Measurements from ENCODE around the gene CNTN1.

The CNTN1 gene

GRCh38 chr12:40832668-40833067, 140.4 kb downstream of the CNTN1 start:
- Histone ChIP-seq H3K4me1 (ENCODE audit: control insufficient read depth, insufficient read depth, low read length) (peaks cover 2% of the 10 kb centered on the region; the same call in 1 of the 2 replicates), H3K9me3 (ENCODE audit: control insufficient read depth, insufficient read depth, low read length) (no peaks in the 10 kb centered on the region), H3K4me3 (ENCODE audit: low read length) (no peak overlapping the region), H3K27ac (ENCODE audit: low read length) (no peak overlapping the region), H3K27me3 (ENCODE audit: control insufficient read depth, insufficient read depth, low read length) (no peaks in the 10 kb centered on the region), H3K36me3 (ENCODE audit: control insufficient read depth, insufficient read depth, low read length) (no peaks in the 10 kb centered on the region)
- DNase-seq (ENCODE audit: low read depth, low spot score) = no peak
- WGBS (ENCODE audit: insufficient coverage, insufficient read length) = no CpG with 5 or more reads among the region's 2 CpGs

GRCh38 chr12:40833818-40834217, 141.6 kb downstream of the CNTN1 start:
- no peak for DNase-seq (ENCODE audit: low read depth, low spot score)
- no CpG with 5 or more reads among the region's 2 CpGs for WGBS (ENCODE audit: insufficient coverage, insufficient read length)

GRCh38 chr12:40834321-40834720, 142.1 kb downstream of the CNTN1 start:
- no peak overlapping the region for H3K4me3 ChIP-seq (ENCODE audit: low read length)
- H3K9me3 ChIP-seq (ENCODE audit: control insufficient read depth, insufficient read depth, low read length) = no peaks in the 10 kb centered on the region
- no peaks in the 10 kb centered on the region for H3K4me1 ChIP-seq (ENCODE audit: control insufficient read depth, insufficient read depth, low read length)
- H3K36me3 ChIP-seq (ENCODE audit: control insufficient read depth, insufficient read depth, low read length) = no peaks in the 10 kb centered on the region
- no peaks in the 10 kb centered on the region for H3K27me3 ChIP-seq (ENCODE audit: control insufficient read depth, insufficient read depth, low read length)
- no CpG with 5 or more reads among the region's 5 CpGs for WGBS (ENCODE audit: insufficient coverage, insufficient read length)
- no peak overlapping the region for H3K27ac ChIP-seq (ENCODE audit: low read length)
- no peak for DNase-seq (ENCODE audit: low read depth, low spot score)

More at GRCh38 chr12:40833818-40834217, 141.6 kb downstream of the CNTN1 start:
- Histone ChIP-seq H3K36me3 (ENCODE audit: control insufficient read depth, insufficient read depth, low read length) (no peaks in the 10 kb centered on the region), H3K27me3 (ENCODE audit: control insufficient read depth, insufficient read depth, low read length) (no peaks in the 10 kb centered on the region), H3K27ac (ENCODE audit: low read length) (no peak overlapping the region), H3K9me3 (ENCODE audit: control insufficient read depth, insufficient read depth, low read length) (no peaks in the 10 kb centered on the region), H3K4me3 (ENCODE audit: low read length) (no peak overlapping the region), H3K4me1 (ENCODE audit: control insufficient read depth, insufficient read depth, low read length) (no peaks in the 10 kb centered on the region)

GRCh38 chr12:40837891-40838429, 145.7 kb downstream of the CNTN1 start:
- DNase-seq (ENCODE audit: low read depth, low spot score) = no peak
- Histone ChIP-seq H3K27ac (ENCODE audit: low read length) (no peak overlapping the region), H3K27me3 (ENCODE audit: control insufficient read depth, insufficient read depth, low read length) (no peaks in the 10 kb centered on the region), H3K9me3 (ENCODE audit: control insufficient read depth, insufficient read depth, low read length) (no peaks in the 10 kb centered on the region), H3K4me3 (ENCODE audit: low read length) (no peak overlapping the region), H3K36me3 (ENCODE audit: control insufficient read depth, insufficient read depth, low read length) (no peaks in the 10 kb centered on the region), H3K4me1 (ENCODE audit: control insufficient read depth, insufficient read depth, low read length) (no peaks in the 10 kb centered on the region)
- WGBS (ENCODE audit: insufficient coverage, insufficient read length) = no CpG with 5 or more reads among the region's 6 CpGs

GRCh38 chr12:40843495-40843894, 151.3 kb downstream of the CNTN1 start:
- no peak overlapping the region for H3K27ac ChIP-seq (ENCODE audit: low read length)
- no peak for DNase-seq (ENCODE audit: low read depth, low spot score)
- no peaks in the 10 kb centered on the region for H3K27me3 ChIP-seq (ENCODE audit: control insufficient read depth, insufficient read depth, low read length)
- WGBS (ENCODE audit: insufficient coverage, insufficient read length) = 100% methylated on average over 1 of the region's 3 CpGs
- no peaks in the 10 kb centered on the region for H3K36me3 ChIP-seq (ENCODE audit: control insufficient read depth, insufficient read depth, low read length)
- H3K4me3 ChIP-seq (ENCODE audit: low read length) = no peak overlapping the region
- H3K9me3 ChIP-seq (ENCODE audit: control insufficient read depth, insufficient read depth, low read length) = no peaks in the 10 kb centered on the region
- no peaks in the 10 kb centered on the region for H3K4me1 ChIP-seq (ENCODE audit: control insufficient read depth, insufficient read depth, low read length)

- no CpG with 5 or more reads among the region's 1 CpG for WGBS (ENCODE audit: insufficient coverage, insufficient read length)
- no peak overlapping the region for H3K4me3 ChIP-seq (ENCODE audit: low read length)
- no peaks in the 10 kb centered on the region for H3K36me3 ChIP-seq (ENCODE audit: control insufficient read depth, insufficient read depth, low read length)
- H3K27me3 ChIP-seq (ENCODE audit: control insufficient read depth, insufficient read depth, low read length) = no peaks in the 10 kb centered on the region
- peaks cover 2% of the 10 kb centered on the region; the same call in 1 of the 2 replicates for H3K4me1 ChIP-seq (ENCODE audit: control insufficient read depth, insufficient read depth, low read length)
- H3K27ac ChIP-seq (ENCODE audit: low read length) = no peak overlapping the region
- no peaks in the 10 kb centered on the region for H3K9me3 ChIP-seq (ENCODE audit: control insufficient read depth, insufficient read depth, low read length)
- no peak for DNase-seq (ENCODE audit: low read depth, low spot score)
Observed at GRCh38 chr12:40853221-40853620, 161.0 kb downstream of the CNTN1 start.

- Histone ChIP-seq H3K27ac (ENCODE audit: low read length) (no peak overlapping the region), H3K9me3 (ENCODE audit: control insufficient read depth, insufficient read depth, low read length) (no peaks in the 10 kb centered on the region), H3K4me3 (ENCODE audit: low read length) (no peak overlapping the region), H3K4me1 (ENCODE audit: control insufficient read depth, insufficient read depth, low read length) (peaks cover 2% of the 10 kb centered on the region; the same call in 1 of the 2 replicates), H3K27me3 (ENCODE audit: control insufficient read depth, insufficient read depth, low read length) (no peaks in the 10 kb centered on the region), H3K36me3 (ENCODE audit: control insufficient read depth, insufficient read depth, low read length) (no peaks in the 10 kb centered on the region)
- no CpG with 5 or more reads among the region's 4 CpGs for WGBS (ENCODE audit: insufficient coverage, insufficient read length)
- DNase-seq (ENCODE audit: low read depth, low spot score) = no peak
Observed at GRCh38 chr12:40854604-40855003, 162.4 kb downstream of the CNTN1 start.

GRCh38 chr12:40864891-40865290, 172.7 kb downstream of the CNTN1 start:
- DNase-seq (ENCODE audit: low read depth, low spot score) = no peak
- Histone ChIP-seq H3K36me3 (ENCODE audit: control insufficient read depth, insufficient read depth, low read length) (no peaks in the 10 kb centered on the region), H3K27me3 (ENCODE audit: control insufficient read depth, insufficient read depth, low read length) (no peaks in the 10 kb centered on the region), H3K4me3 (ENCODE audit: low read length) (no peak overlapping the region), H3K4me1 (ENCODE audit: control insufficient read depth, insufficient read depth, low read length) (no peaks in the 10 kb centered on the region), H3K9me3 (ENCODE audit: control insufficient read depth, insufficient read depth, low read length) (no peaks in the 10 kb centered on the region), H3K27ac (ENCODE audit: low read length) (no peak overlapping the region)
- no CpG with 5 or more reads among the region's 1 CpG for WGBS (ENCODE audit: insufficient coverage, insufficient read length)

GRCh38 chr12:40870981-40871380, 178.7 kb downstream of the CNTN1 start:
- H3K9me3 ChIP-seq (ENCODE audit: control insufficient read depth, insufficient read depth, low read length) = no peaks in the 10 kb centered on the region
- H3K27ac ChIP-seq (ENCODE audit: low read length) = no peak overlapping the region

GRCh38 chr12:40874868-40875267, 182.6 kb downstream of the CNTN1 start:
- Histone ChIP-seq H3K36me3 (ENCODE audit: control insufficient read depth, insufficient read depth, low read length) (no peaks in the 10 kb centered on the region), H3K27me3 (ENCODE audit: control insufficient read depth, insufficient read depth, low read length) (no peaks in the 10 kb centered on the region), H3K9me3 (ENCODE audit: control insufficient read depth, insufficient read depth, low read length) (no peaks in the 10 kb centered on the region), H3K4me3 (ENCODE audit: low read length) (no peak overlapping the region), H3K27ac (ENCODE audit: low read length) (no peak overlapping the region), H3K4me1 (ENCODE audit: control insufficient read depth, insufficient read depth, low read length) (no peaks in the 10 kb centered on the region)
- WGBS (ENCODE audit: insufficient coverage, insufficient read length) = no CpG with 5 or more reads among the region's 1 CpG
- no peak for DNase-seq (ENCODE audit: low read depth, low spot score)

More at GRCh38 chr12:40870981-40871380, 178.7 kb downstream of the CNTN1 start:
- no peak overlapping the region for H3K4me3 ChIP-seq (ENCODE audit: low read length)
- H3K4me1 ChIP-seq (ENCODE audit: control insufficient read depth, insufficient read depth, low read length) = no peaks in the 10 kb centered on the region
- H3K27me3 ChIP-seq (ENCODE audit: control insufficient read depth, insufficient read depth, low read length) = no peaks in the 10 kb centered on the region
- no peak for DNase-seq (ENCODE audit: low read depth, low spot score)
- H3K36me3 ChIP-seq (ENCODE audit: control insufficient read depth, insufficient read depth, low read length) = no peaks in the 10 kb centered on the region

GRCh38 chr12:40889329-40889728, 197.1 kb downstream of the CNTN1 start:
- WGBS (ENCODE audit: insufficient coverage, insufficient read length) = no CpG with 5 or more reads among the region's 3 CpGs

More at GRCh38 chr12:40889329-40889728, 197.1 kb downstream of the CNTN1 start:
- no peak for DNase-seq (ENCODE audit: low read depth, low spot score)
- Histone ChIP-seq H3K27ac (ENCODE audit: low read length) (no peak overlapping the region), H3K27me3 (ENCODE audit: control insufficient read depth, insufficient read depth, low read length) (no peaks in the 10 kb centered on the region), H3K9me3 (ENCODE audit: control insufficient read depth, insufficient read depth, low read length) (no peaks in the 10 kb centered on the region), H3K4me3 (ENCODE audit: low read length) (no peak overlapping the region), H3K4me1 (ENCODE audit: control insufficient read depth, insufficient read depth, low read length) (no peaks in the 10 kb centered on the region), H3K36me3 (ENCODE audit: control insufficient read depth, insufficient read depth, low read length) (no peaks in the 10 kb centered on the region)

All from iPS DF 6.9 (cell line).